Colonic mucosa (tissue), 4 donors: ENCODE data around the gene FARP2. TPM values are rescaled to one million over a fixed set of nuclear protein-coding genes. Genes with fewer than 3 reads are reported as not detected.

ENCODE experiments used
- DNase-seq: peaks from one replicate; pipeline ENCODE4 v3.0.0-alpha.2; 2020
- H3K27ac ChIP-seq: fragments of 200-600 bp; one replicate; pipeline ENCODE4 v1.8.0; 2021
- H3K27me3 ChIP-seq: fragments of 200-600 bp; one replicate; pipeline ENCODE4 v1.8.0; 2021
- H3K36me3 ChIP-seq: fragments of 200-600 bp; one replicate; pipeline ENCODE4 v1.8.0; 2021
- H3K4me1 ChIP-seq: fragments of 200-600 bp; one replicate; pipeline ENCODE4 v1.8.0; 2021; ENCODE audit warnings: mild to moderate bottlenecking
- H3K4me3 ChIP-seq: fragments of 200-600 bp; one replicate; pipeline ENCODE4 v1.8.0; 2021
- H3K9ac ChIP-seq, 2 donors: one replicate each; pipeline ENCODE4 v1.7.0; 2013; ENCODE audit warnings: control low read depth in 2 of 2, low read depth in 2 of 2, low read length in 2 of 2
- H3K9me3 ChIP-seq: fragments of 200-600 bp; one replicate; pipeline ENCODE4 v1.8.0; 2021
- CTCF ChIP-seq: fragments of 200-600 bp; IDR thresholded peaks from one replicate; pipeline ENCODE4 v1.8.0; 2022; ENCODE audit warnings: antibody characterized with exemption, mild to moderate bottlenecking
- intact Hi-C: fragments of 100-400 bp; cut with DNase I; formaldehyde crosslinking; loops from one replicate; pipeline ENCODE4 v1.14.1; 2022
- total RNA-seq, 2 donors: library from RNA; stranded (reverse); fragmentation: NEBNext Ultra II Directional in 1 of 2; extraction: Animal tissue kit (Norgen Biotek cat#: 25700) in 1 of 2; gene quantifications; one replicate each; pipeline ENCODE4 v1.2.1, GENCODE V29; 2021
- donor health status: healthy.
- donor health status: DM: no; HTN: no; CAD: no.
- donor health status: DM: no; HTN: no; CAD: no.

The FARP2 gene
- total RNA-seq, 2 donors from 2014 or later: 107 to 122 TPM

GRCh38 chr2:241425368-241425767 lies 69.3 kb downstream of the FARP2 start:
- no peaks in the 10 kb centered on the region for H3K4me1 ChIP-seq
- no peaks in the 10 kb centered on the region for H3K9me3 ChIP-seq
- no peaks in the 10 kb centered on the region for H3K27me3 ChIP-seq
- H3K9ac ChIP-seq: no peak overlapping the region
- no peak overlapping the region for H3K4me3 ChIP-seq
- intact Hi-C loops: no loop called here
- peaks cover 20% of the 10 kb centered on the region for H3K36me3 ChIP-seq
- no peak for TF ChIP-seq CTCF
- no peak overlapping the region for H3K27ac ChIP-seq
- no peak for DNase-seq

- no peak for DNase-seq
- Histone ChIP-seq H3K27me3 (no peaks in the 10 kb centered on the region), H3K36me3 (peaks cover 7% of the 10 kb centered on the region), H3K4me1 (no peaks in the 10 kb centered on the region), H3K4me3 (no peak overlapping the region), H3K9me3 (no peaks in the 10 kb centered on the region), H3K27ac (no peak overlapping the region), H3K9ac (no peak overlapping the region)
- intact Hi-C loops: no loop called here
- TF ChIP-seq CTCF: no peak
Measured at GRCh38 chr2:241430178-241430577, 74.1 kb downstream of the FARP2 start.

- DNase-seq: no peak
- Histone ChIP-seq H3K9ac (no peak overlapping the region), H3K27me3 (no peaks in the 10 kb centered on the region), H3K27ac (no peak overlapping the region), H3K9me3 (no peaks in the 10 kb centered on the region), H3K4me3 (no peak overlapping the region), H3K4me1 (no peaks in the 10 kb centered on the region), H3K36me3 (peaks cover 20% of the 10 kb centered on the region)
- no peak for TF ChIP-seq CTCF
- intact Hi-C loops: no loop called here
Measured at GRCh38 chr2:241432824-241433448, 76.9 kb downstream of the FARP2 start.

GRCh38 chr2:241437179-241437578 lies 81.1 kb downstream of the FARP2 start:
- Histone ChIP-seq H3K9ac (no peak overlapping the region), H3K36me3 (peaks cover 15% of the 10 kb centered on the region), H3K4me1 (no peaks in the 10 kb centered on the region), H3K4me3 (no peak overlapping the region), H3K9me3 (no peaks in the 10 kb centered on the region), H3K27ac (no peak overlapping the region), H3K27me3 (no peaks in the 10 kb centered on the region)
- no peak for TF ChIP-seq CTCF
- intact Hi-C loops: no loop called here
- DNase-seq: no peak

- DNase-seq: no peak
- no peaks in the 10 kb centered on the region for H3K27me3 ChIP-seq
- no peak overlapping the region for H3K9ac ChIP-seq
- intact Hi-C loops: no loop called here
- TF ChIP-seq CTCF: no peak
- H3K9me3 ChIP-seq: no peaks in the 10 kb centered on the region
- H3K4me3 ChIP-seq: no peak overlapping the region
- peaks cover 10% of the 10 kb centered on the region for H3K36me3 ChIP-seq
- H3K4me1 ChIP-seq: no peaks in the 10 kb centered on the region
- no peak overlapping the region for H3K27ac ChIP-seq
Measured at GRCh38 chr2:241441492-241441891, 85.4 kb downstream of the FARP2 start.
